Stimulated activated CD8-positive, alpha-beta memory T cell treated with anti-CD3 and anti-CD28 coated beads, Interleukin-15, amount 100 ng/mL, for 24 hours (primary cell): ENCODE data around the gene AKR1C1.
"Not testable (repeated sequence)": the region's sequence is repeated elsewhere in the genome, so short reads cannot be mapped to it uniquely, and the experiment has no call there.

Source experiments
- DNase-seq: peaks from one replicate; pipeline ENCODE4 v3.0.0-alpha.2; 2020; ENCODE audit warnings: low read depth

Gene AKR1C1

DNA sequence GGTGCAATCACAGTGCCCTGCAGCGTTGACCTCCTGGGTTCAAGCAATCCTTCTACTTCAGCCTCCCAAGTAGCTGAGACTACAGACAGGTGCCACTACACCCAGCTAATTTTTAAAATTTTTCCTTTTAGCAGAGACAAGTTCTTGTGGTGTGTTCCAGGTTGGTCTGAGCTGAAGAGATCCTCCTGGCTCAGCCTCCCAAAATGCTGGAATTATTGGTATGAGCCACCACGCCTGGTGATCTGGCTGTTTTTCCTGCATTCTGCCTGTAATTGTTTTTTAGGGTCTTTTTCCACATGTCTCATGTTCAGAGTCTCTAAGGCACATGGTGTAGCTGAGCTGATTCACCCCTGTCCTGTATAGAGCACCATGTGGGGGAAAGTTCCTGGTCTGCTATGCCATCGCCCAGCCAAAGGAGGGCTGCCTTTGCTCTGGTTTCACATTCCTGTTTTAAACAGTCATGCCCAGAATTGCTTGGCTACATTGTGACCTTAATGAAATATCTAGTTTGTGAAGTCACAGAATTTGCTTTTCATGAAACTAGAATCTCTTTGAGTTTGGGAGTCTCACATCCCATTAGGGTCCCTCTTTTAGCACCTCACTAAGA is 55.6 kb downstream of the AKR1C1 start:
- not testable (repeated sequence) for DNase-seq

DNA sequence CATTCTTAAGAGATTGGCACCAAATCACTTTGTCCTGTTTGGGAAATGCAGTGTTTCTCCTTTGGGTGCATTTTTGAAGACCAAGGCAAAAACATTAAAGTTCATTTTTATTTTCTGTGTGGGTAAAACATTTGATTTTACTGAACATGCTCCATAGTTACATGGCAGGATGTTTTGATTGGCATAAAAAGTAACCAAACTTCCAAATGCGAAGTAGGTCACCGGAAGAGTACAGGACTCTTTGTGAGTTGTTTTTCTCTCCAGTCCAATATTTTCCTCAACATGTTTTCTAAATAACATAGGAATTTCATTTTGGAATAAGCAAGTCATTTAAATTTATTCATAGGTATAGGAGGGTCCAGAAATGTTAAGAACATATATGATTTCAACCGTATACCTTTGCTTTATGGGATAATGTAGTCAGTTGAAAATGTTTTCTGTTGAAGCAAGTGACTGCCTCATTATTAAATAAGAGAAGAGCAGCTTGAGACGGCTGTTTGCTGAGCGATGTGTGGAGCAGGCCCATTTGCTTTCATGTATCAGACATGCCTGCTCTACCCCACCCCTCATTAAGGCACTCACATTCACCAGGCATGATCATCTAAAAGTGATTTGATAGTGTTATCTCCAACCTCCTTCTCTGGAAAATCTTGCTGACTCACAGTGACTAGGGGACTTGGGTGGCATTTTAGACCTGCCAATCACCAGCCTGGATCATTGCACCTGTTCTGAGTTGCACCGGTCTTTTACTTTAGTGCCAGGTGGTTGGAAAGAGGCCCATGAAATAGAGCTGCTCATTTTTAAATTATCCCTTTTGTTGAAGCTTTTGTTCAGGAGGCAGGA is 56.8 kb downstream of the AKR1C1 start:
- DNase-seq: not testable (repeated sequence)

DNA sequence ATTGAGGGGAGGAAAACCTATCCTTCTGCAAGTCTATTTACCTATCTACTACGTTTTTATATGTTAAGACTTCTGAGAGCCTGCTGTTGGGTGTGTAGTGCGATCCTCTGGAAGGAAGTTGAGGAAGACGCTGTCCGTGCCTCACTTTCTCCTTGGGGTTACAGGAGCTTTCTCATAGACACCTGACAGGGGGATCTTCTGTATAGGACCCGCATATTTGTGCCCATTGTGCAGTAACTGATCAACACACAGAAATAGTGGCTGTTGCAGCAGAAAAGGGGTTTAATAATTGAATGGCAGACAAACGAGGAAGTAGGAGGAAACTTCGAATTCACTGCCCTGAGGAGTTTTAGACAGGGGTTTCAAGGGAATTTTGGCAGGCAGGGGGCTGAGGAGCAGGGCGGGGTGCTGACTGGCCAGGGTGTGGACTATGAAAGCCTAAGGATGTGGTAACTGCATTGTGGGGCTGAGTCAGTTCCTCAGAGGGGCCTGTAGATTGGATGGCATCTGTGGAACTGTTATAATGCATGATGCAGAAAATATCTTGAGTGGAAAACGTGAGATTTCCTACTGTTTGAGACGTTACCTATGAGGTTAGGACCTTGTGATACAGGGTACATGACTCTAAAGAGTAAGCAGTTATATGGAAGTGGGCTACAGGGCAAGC is 58.5 kb downstream of the AKR1C1 start:
- DNase-seq: not testable (repeated sequence)

DNA sequence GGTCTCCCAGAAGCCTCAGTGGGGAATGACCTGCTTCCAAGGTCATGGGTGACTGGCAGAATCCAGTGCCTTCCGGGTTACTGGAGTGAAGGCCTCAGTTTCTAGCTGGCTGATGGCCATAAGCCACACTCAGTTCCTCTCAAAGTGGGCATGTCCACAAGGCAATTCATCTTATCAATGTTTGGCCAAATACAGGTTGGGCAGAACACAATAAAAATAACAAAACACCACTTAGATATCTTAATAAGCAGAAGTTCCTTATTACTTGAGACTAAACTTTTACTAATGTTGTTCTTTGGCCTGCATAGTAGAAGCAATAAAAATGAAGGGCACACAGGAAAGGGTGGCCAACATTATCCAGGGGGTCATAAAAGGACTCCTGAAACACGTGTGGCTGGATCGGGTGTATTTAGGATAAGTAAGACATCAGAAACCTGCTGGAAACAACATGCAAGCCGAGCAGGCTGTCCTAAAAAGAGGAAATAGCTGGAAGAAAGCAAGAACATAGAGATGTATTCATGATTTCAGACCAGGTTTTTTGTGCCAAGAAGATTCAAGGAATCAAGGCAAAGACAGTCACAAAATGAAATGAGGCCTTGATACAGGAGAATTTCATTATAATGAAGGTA is 60.1 kb downstream of the AKR1C1 start:
- no peak for DNase-seq

DNA sequence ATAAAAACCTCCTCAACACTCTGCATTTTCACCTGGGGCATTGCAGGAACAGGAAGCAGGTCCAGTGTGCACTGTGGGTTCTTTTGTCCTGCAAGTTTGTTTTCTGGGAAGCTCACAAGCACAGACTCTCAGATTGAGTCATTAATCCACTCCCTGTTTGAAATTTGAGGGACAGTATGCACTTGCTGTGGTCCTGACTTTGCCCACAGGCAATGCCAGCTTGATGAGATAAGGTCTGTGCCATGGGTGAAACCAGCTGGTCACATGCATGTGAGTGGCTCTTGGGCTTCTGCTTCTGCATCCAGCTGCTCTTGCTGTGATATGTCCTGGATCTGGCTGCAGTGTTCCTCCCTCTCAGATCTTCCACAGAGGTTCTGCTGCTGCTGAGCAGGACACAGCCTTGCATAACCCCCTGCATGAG is 62.3 kb downstream of the AKR1C1 start:
- not testable (repeated sequence) for DNase-seq

DNA sequence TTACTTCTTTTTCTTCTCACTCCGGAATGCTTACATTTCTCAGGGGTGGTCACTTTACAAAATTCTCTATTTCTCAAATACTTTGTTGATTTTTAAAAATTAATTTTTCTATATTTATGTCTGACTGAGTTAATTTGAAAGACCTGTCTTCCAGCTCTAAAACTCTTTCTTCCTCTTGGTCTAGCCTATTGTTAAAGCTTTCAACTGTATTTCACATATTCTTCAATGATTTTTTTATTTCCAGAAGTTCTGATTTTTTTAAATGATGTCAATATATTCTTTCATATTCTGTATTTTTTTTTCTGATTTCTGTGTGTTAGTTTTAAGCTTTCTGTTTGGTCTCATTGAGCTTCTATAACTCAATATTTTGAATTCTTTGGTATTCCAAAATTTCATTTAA is 67.8 kb downstream of the AKR1C1 start:
- DNase-seq: no peak

DNA sequence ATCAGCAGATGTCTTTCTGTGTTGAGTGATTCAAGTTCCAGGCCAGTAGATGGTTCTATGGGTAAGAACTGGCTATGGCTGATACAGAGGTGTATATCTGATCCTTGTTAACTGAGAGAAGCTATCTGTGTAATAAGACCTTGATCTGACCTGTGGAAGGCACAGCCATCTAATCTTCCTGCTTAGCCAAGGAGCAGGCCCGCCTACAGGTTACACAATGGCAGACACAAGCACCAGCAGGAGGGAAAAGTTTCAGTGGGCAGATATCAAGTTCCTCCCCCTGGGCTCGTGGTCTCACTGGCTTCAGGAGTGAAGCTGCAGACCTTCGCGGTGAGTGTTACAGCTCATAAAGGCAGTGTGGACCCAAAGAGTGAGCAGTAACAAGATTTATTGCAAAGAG is 68.4 kb downstream of the AKR1C1 start:
- not testable (repeated sequence) for DNase-seq

DNA sequence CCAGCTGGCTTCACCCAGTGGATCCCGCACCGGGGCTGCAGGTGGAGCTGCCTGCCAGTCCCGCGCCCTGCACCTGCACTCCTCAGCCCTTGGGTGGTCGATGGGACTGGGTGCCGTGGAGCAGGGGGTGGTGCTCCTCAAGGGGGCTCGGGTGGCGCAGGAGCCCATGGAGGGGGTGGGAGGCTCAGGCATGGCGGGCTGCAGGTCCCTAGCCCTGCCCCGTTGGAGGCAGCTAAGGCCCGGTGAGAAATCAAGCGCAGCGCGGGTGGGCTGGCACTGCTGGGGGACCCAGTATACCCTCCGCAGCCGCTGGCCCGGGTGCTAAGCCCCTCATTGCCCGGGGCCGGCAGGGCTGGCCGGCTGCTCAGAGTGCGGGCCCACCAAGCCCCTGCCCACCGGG is 69.2 kb downstream of the AKR1C1 start:
- DNase-seq: not testable (repeated sequence)
